ENCODE data around the gene CRIM1. TPM values are rescaled to one million over a fixed set of nuclear protein-coding genes. Genes with fewer than 3 reads are reported as not detected.

Gene CRIM1
- total and polyA plus RNA-seq, 12 donors, result 7.6 to 66.3 (median 24.3) TPM

DNA sequence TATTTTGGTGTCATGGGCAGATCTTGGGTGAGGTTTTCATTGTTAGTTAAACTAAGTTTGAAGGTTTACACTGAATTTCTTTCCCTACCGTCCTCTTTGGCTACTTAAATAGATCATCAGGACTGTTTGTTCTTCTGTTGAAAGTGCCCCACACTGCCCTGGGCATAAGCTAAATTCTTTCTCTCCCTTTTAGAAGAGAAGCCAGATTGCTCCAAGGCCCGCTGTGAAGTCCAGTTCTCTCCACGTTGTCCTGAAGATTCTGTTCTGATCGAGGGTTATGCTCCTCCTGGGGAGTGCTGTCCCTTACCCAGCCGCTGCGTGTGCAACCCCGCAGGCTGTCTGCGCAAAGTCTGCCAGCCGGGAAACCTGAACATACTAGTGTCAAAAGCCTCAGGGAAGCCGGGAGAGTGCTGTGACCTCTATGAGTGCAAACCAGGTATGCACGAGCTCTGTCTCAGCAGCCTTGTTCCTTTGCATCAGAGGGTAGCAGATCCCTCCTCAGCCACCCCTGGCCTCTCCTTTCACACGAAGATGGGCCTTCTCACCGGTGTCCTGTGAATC lies 85.6 kb downstream of the CRIM1 start:
- TF ChIP-seq, protein P1, sequence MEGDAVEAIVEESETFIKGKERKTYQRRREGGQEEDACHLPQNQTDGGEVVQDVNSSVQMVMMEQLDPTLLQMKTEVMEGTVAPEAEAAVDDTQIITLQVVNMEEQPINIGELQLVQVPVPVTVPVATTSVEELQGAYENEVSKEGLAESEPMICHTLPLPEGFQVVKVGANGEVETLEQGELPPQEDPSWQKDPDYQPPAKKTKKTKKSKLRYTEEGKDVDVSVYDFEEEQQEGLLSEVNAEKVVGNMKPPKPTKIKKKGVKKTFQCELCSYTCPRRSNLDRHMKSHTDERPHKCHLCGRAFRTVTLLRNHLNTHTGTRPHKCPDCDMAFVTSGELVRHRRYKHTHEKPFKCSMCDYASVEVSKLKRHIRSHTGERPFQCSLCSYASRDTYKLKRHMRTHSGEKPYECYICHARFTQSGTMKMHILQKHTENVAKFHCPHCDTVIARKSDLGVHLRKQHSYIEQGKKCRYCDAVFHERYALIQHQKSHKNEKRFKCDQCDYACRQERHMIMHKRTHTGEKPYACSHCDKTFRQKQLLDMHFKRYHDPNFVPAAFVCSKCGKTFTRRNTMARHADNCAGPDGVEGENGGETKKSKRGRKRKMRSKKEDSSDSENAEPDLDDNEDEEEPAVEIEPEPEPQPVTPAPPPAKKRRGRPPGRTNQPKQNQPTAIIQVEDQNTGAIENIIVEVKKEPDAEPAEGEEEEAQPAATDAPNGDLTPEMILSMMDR (IDR thresholded peaks at IDR 0.05), result no peak
- TF ChIP-seq POLR2A (IDR thresholded peaks at IDR 0.05), result no peak
- intact Hi-C loops (cut with DNase I), result no loop called here
- Histone ChIP-seq H3K27ac (peak overlapping the region in 1 of 5 donors; percentile 35), H3K4me3 (no peak overlapping the region), H3K27me3 (no peaks in the 10 kb centered on the region), H3K9me3 (replicated peaks in 1 of 3) (no peaks in the 10 kb centered on the region), H3K4me1 (replicated peaks in 1 of 2) (peaks cover 0 to 9% of the 10 kb centered on the region in 2 donors), H3K36me3 (replicated peaks in 1 of 2) (peaks cover 0 to 11% of the 10 kb centered on the region in 2 donors)
- WGBS, 4 donors, result 83 to 90% (median 88%) methylated on average over 13 of the region's 13 CpGs
- DNase-seq, result no peak

DNA sequence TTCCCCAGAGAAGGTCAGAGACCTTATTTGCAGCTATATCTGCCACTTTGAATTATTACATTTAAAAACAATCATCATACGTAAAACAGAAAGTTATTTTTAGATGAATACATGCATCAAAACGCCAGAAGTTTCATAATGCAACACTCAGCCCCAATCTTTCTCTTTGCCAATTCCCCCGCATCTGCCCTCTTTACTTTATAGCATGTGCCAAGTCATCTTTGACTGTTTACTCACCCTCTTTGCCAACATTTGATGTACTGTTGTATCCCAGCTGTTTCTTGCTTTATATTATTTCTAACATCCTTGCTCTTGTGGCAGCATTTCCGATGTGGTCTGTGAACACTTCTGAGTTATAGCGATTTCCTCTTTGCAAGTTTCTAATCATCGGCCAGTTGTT lies 86.2 kb downstream of the CRIM1 start:
- H3K36me3 ChIP-seq (replicated peaks in 1 of 2), result peaks cover 0 to 11% of the 10 kb centered on the region in 2 donors
- no peak for DNase-seq
- H3K4me3 ChIP-seq, result no peak overlapping the region
- intact Hi-C loops (cut with DNase I), result no loop called here
- H3K27me3 ChIP-seq, result no peaks in the 10 kb centered on the region
- H3K4me1 ChIP-seq (replicated peaks in 1 of 2), result peaks cover 0 to 9% of the 10 kb centered on the region in 2 donors
- H3K9me3 ChIP-seq (replicated peaks in 1 of 3), result no peaks in the 10 kb centered on the region
- H3K27ac ChIP-seq, result no peak overlapping the region
- 31 to 53% (median 44%) methylated on average over 6 of the region's 6 CpGs for WGBS, 4 donors
- TF ChIP-seq, protein P1 (IDR thresholded peaks at IDR 0.05), result no peak
- TF ChIP-seq POLR2A (IDR thresholded peaks at IDR 0.05), result no peak

DNA sequence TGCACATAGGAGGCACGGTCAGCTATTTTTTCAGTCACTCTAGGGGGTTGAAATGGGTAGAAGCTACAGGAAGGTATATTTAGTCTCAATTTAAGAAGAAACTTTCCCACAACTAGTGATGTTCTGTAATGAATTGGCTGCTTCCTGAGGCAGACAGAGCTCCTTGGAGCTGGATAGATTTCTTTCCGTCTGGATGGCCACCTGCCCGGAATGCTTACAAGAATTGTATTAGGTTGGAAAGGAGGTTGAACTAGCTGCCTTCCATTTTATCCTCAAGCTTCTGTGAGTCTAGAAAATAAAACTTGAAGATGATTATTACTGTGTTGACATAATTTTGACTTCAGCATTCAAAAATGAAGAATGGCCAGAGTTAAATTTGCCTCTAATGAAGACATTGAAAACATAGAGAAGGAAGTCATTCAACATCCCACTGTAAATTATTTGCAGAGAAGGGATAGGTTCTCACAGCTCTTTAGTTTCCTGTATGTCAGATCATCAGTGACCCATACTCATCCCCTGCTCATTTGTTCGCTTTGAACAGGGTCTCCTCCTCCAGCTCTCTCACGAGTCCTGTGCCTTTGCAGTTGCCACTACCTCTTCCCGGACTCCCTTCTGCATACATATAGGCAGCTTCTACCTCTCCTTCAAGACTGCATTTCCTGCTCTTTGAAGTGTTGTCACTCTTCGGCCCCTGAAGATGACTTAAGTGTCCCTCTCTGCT lies 88.8 kb downstream of the CRIM1 start:
- no peak for DNase-seq
- peaks cover 0 to 9% of the 10 kb centered on the region in 2 donors for H3K4me1 ChIP-seq (replicated peaks in 1 of 2)
- WGBS, 4 donors, result 83 to 89% (median 87%) methylated on average over 7 of the region's 7 CpGs
- no peak overlapping the region for H3K4me3 ChIP-seq
- no peaks in the 10 kb centered on the region for H3K27me3 ChIP-seq
- H3K9me3 ChIP-seq (replicated peaks in 1 of 3), result no peaks in the 10 kb centered on the region
- TF ChIP-seq, protein P1 (IDR thresholded peaks at IDR 0.05), result no peak
- TF ChIP-seq POLR2A (IDR thresholded peaks at IDR 0.05), result no peak
- no peak overlapping the region for H3K27ac ChIP-seq
- intact Hi-C loops (cut with DNase I), result no loop called here
- peaks cover 0 to 11% of the 10 kb centered on the region in 2 donors for H3K36me3 ChIP-seq (replicated peaks in 1 of 2)

DNA sequence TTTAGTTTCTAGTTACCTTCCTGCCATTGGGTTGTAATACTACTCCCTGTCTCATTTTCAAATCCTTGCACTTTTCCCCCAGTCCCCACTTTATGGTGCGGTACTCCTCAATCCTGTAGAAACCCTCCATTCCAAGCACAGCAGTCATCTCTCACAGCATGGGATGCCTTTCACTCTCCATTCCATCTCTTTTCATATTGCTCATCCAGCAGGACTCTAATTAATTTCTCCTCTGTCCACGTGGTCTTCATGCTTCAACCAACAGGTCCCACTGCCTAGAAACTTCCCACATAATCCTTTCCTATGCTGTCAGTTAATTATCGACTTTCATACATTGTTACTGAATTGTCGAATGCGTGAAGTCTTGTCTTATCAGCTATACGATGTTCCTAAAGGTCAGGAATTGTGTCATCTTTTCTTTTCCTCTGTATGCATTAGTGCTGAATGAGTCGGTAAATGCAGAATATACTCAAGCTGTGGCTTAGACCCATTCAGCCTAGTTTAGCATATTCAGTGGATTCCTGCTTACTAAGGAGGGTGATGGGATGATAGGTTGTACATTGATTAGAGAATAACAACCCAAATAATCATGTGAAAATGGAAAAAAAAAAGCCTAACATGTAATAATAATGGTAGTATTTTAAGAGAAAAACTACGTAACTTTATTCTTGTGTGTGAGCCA lies 89.7 kb downstream of the CRIM1 start:
- no peak overlapping the region for H3K4me3 ChIP-seq
- peaks cover 0 to 11% of the 10 kb centered on the region in 2 donors for H3K36me3 ChIP-seq (replicated peaks in 1 of 2)
- TF ChIP-seq POLR2A (IDR thresholded peaks at IDR 0.05), result no peak
- TF ChIP-seq, protein P1 (IDR thresholded peaks at IDR 0.05), result no peak
- DNase-seq, result no peak
- no peaks in the 10 kb centered on the region for H3K9me3 ChIP-seq (replicated peaks in 1 of 3)
- peaks cover 0 to 18% of the 10 kb centered on the region in 2 donors for H3K4me1 ChIP-seq (replicated peaks in 1 of 2)
- 94 to 96% (median 95%) methylated on average over 8 of the region's 8 CpGs for WGBS, 4 donors
- H3K27ac ChIP-seq, result no peak overlapping the region
- H3K27me3 ChIP-seq, result no peaks in the 10 kb centered on the region
- intact Hi-C loops (cut with DNase I), result no loop called here
